Measurements from ENCODE around the gene MBOAT1.

DNA sequence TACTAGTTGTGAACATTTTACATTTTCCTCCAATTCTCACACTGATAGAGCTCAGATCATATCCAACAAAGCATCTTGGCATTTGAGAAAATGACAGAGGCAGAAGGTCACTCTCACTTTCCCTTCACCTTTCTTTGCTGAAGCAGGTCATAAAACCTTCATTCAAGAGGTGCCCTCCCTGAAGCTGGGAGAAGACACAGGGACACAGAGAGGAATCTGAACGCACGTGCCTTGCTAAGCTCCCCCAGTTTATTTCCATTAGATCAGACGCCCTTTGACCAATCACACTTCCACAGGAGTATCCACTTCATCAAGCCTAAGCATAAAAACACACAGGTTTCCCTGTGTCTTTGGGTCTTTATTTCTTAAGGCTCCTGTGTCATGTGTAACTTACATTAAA lies 9.2 kb upstream of the MBOAT1 start:
- TF ChIP-seq, protein P1, sequence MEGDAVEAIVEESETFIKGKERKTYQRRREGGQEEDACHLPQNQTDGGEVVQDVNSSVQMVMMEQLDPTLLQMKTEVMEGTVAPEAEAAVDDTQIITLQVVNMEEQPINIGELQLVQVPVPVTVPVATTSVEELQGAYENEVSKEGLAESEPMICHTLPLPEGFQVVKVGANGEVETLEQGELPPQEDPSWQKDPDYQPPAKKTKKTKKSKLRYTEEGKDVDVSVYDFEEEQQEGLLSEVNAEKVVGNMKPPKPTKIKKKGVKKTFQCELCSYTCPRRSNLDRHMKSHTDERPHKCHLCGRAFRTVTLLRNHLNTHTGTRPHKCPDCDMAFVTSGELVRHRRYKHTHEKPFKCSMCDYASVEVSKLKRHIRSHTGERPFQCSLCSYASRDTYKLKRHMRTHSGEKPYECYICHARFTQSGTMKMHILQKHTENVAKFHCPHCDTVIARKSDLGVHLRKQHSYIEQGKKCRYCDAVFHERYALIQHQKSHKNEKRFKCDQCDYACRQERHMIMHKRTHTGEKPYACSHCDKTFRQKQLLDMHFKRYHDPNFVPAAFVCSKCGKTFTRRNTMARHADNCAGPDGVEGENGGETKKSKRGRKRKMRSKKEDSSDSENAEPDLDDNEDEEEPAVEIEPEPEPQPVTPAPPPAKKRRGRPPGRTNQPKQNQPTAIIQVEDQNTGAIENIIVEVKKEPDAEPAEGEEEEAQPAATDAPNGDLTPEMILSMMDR (conservative IDR thresholded peaks at IDR 0.05; ENCODE audit: low read length): no peak
- no peak for TF ChIP-seq EZH2phosphoT487 (IDR thresholded peaks at IDR 0.05; ENCODE audit: borderline replicate concordance)

Data from Loucy (cell line).